MG63 (cell line): ENCODE results near the gene HOXB9. TPM values are rescaled to one million over a fixed set of nuclear protein-coding genes. Genes with fewer than 3 reads are reported as not detected.

Source experiments
- DNase-seq: peaks from one replicate; pipeline ENCODE4 v3.0.0-alpha.2; 2020
- H3K27me3 ChIP-seq: fragments of 250-450 bp; sonication (Bioruptor Pico); 2 replicates; pipeline ENCODE4 v1.5.1; 2020; ENCODE audit warnings: mild to moderate bottlenecking, moderate library complexity
- H3K36me3 ChIP-seq: fragments of 250-450 bp; sonication (Bioruptor Pico); 2 replicates; pipeline ENCODE4 v1.5.1; 2020; ENCODE audit warnings: mild to moderate bottlenecking, moderate library complexity
- H3K4me3 ChIP-seq: fragments of 250-450 bp; sonication (Bioruptor Pico); 2 replicates; pipeline ENCODE4 v1.5.1; 2020; ENCODE audit warnings: mild to moderate bottlenecking, moderate library complexity
- H3K9me3 ChIP-seq: fragments of 250-450 bp; sonication (Bioruptor Pico); 2 replicates; pipeline ENCODE4 v1.5.1; 2020; ENCODE audit warnings: mild to moderate bottlenecking, moderate library complexity
- total RNA-seq: library from RNA; depleted of rRNA; stranded (reverse); fragments of >200 nt; shearing (Covaris generic); gene quantifications from 2 replicates; pipeline ENCODE4 v1.2.3, GENCODE V29; 2014; ENCODE audit warnings: low replicate concordance

Gene HOXB9
- total RNA-seq, 1 experiment from 2014 or later, result 21.0 TPM

DNA sequence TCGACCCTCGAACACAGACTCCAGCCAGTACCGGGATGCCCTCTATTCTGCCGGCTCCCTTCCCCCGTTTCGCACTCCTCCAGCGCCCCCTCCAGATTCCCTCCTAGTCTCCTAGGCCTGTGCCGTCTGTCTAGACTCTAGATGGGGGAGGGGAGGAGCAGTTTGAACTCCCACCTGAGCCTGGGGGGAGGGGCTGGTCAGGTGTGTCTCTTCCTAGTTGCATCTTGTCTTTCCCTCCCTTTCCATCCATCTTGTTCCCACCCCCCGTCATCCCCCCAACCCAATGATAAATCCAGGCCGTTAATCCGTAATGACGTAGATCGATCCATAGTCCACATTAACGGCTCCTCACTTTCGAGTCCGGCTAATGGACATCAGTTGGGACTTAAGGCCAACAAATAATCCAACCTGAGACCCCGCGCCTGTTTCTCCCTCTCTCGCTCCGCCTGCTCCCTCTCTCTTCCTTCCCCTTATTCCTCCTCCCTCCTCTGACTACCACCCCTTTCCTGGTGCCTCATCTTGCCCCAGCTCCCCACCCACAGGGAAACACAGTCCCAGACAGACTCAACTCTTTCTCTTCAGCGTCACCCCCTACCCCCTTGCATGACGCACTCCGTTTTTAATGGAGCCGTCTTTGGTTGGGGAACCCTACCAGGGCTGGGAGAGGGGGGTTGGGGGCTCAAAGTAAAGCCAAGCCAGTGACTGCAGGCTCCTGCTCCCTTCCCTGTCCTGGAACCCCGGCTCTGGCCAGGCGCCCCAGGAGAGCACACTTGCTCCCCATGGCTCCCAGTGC is 29.2 kb downstream of the HOXB9 start:
- no peak for DNase-seq
- Histone ChIP-seq H3K27me3 (no peaks in the 10 kb centered on the region), H3K36me3 (peaks cover 43% of the 10 kb centered on the region), H3K9me3 (no peaks in the 10 kb centered on the region), H3K4me3 (peak overlapping the region; percentile 64)

DNA sequence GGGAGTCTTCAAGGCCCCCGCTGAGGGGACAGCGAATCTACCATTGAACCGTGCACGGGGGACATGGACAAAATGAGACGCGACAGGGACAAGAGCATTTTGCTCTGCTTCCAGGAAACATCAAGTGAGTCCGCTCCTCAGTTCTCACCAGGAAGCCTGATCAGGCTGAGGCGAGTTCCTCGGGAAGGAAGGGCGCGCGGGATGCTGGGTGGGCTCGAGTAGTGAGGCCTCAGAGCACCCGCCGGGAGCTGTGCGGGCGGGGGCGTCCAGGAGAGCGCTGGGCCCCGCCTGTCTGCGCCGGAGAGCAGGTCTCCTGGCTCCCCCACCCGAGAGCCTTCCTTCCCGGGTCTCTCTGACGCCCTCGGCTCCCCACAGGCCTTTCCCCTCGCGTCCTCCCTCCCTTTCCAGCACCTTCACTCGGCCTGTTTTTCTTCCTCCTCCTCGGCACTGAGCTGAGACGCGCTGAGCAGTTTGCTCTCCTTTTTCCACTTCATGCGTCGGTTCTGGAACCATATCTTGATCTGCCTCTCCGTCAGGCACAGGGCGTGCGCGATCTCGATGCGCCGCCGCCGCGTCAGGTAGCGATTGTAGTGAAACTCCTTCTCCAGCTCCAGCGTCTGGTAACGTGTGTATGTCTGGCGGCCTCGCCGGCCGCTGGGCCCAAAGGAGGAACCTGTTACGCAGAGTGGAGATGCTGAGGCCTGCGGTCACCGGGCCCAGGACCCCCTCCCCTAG is 30.0 kb downstream of the HOXB9 start:
- Histone ChIP-seq H3K4me3 (no peak overlapping the region), H3K27me3 (no peaks in the 10 kb centered on the region)
- DNase-seq, result no peak

DNA sequence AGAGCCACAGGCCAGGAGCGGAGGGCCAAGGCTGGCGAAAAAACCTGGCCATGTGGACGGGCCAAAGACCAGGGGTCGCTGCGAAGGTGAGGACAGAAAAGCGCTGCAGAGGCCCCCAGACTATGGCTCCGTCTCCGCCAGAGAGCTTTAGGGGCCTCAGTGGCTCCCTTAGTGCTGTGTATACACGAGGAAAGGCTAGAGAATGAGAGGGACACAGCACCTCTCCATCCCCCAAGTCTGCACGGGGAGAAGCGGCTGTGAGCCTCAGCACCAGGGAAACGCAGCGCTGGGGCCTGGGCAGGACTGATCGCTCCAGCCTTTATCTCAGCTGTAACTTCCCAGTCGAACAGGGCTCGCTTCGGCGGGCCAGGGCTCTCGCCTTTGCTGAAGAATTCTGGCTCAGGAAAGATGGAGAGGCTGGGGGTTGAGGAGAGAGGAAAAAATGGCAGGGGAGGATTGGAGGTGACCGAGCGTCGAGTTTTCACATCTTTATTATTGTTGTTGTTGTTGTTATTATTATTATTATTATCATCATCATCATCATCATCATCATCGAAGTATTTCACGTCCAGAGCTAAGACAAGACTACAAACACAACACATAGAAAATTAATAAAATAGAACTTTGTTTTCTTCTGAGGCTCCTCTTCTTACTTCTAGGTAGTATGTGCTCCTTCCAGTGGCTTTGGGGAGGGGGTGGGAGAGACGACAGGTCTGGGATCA is 30.7 kb downstream of the HOXB9 start:
- H3K4me3 ChIP-seq, result no peak overlapping the region

More for the DNA sequence above, 30.0 kb downstream of the HOXB9 start:
- no peaks in the 10 kb centered on the region for H3K9me3 ChIP-seq
- H3K36me3 ChIP-seq, result peaks cover 48% of the 10 kb centered on the region

DNA sequence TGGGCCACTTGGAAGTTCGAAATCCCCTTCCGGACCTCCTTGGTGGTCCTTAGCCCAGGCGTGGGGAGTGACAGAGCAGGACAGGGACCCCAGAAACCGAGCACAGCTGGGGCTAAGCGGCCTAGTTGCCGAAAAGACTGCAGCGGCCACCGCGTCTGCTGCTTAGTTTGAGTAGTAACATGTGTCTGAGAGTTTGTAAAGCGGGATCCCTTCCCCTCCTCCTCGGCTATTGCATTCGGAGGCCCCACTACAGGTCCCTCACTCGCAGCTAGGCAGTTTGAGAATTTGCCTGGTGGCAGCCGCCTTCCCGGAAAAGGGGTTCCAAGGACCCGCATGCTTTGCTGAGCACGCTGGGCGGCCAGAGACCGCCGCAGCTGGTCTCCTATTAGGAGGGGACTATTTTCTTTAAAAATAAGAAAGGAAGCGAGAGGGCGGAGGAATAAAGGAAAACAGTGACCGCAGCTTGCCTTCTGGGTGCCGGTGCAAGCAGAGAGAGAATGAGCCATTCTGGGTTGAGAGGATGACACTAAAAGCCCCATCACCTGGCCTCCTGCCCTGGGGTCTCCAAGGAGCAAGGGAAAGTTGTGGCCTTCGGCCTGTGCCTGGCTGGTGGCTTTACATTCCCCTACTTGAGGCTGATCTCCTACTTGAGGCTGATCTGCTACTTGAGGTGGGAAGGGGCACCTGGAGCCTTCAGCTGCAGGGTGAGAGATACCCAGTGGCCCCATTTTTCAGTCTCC is 31.4 kb downstream of the HOXB9 start:
- Histone ChIP-seq H3K4me3 (no peak overlapping the region), H3K27me3 (no peaks in the 10 kb centered on the region), H3K9me3 (no peaks in the 10 kb centered on the region), H3K36me3 (peaks cover 49% of the 10 kb centered on the region)
- DNase-seq, result no peak

More for the DNA sequence above, 30.7 kb downstream of the HOXB9 start:
- no peak for DNase-seq
- no peaks in the 10 kb centered on the region for H3K27me3 ChIP-seq
- H3K36me3 ChIP-seq, result peaks cover 49% of the 10 kb centered on the region
- H3K9me3 ChIP-seq, result no peaks in the 10 kb centered on the region

DNA sequence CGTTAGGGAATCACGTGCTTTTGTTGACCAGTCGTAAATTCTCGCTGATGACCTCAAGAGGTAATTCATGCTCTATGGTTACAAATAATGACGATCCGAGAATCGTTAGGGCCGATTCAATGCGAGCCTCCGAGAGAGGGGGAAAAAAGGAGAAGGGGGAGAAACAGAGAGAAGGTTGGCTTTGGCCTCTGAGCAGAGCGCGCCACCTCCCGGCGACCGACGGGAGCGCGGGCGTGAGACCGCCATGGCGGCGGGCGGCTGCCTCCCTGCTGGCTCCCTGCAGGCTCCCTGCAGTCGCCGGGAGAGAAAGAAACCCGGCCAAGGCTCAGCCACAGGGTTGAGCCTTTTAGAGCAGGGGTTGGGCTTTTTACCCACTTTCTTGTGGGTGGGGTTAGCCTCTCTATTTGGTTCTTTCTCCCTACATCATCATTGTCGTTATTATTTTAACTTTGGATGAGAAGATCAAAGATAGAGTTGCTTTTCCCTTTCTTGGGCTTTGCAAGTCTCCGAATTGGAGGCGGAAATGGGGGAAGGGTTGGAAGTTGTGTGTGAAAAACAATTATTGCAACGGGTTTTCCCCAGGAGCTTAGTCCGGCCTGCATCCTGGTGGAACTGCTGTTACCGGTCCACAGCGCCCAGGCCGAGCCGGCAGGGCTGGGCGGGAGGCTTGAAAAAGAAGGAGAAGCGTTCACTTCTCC is 32.2 kb downstream of the HOXB9 start:
- H3K27me3 ChIP-seq, result no peaks in the 10 kb centered on the region
- H3K4me3 ChIP-seq, result peak overlapping the region; percentile 28; the same call in 1 of the 2 replicates
- peaks cover 49% of the 10 kb centered on the region for H3K36me3 ChIP-seq
- H3K9me3 ChIP-seq, result no peaks in the 10 kb centered on the region
- DNase-seq, result peak; percentile 88

DNA sequence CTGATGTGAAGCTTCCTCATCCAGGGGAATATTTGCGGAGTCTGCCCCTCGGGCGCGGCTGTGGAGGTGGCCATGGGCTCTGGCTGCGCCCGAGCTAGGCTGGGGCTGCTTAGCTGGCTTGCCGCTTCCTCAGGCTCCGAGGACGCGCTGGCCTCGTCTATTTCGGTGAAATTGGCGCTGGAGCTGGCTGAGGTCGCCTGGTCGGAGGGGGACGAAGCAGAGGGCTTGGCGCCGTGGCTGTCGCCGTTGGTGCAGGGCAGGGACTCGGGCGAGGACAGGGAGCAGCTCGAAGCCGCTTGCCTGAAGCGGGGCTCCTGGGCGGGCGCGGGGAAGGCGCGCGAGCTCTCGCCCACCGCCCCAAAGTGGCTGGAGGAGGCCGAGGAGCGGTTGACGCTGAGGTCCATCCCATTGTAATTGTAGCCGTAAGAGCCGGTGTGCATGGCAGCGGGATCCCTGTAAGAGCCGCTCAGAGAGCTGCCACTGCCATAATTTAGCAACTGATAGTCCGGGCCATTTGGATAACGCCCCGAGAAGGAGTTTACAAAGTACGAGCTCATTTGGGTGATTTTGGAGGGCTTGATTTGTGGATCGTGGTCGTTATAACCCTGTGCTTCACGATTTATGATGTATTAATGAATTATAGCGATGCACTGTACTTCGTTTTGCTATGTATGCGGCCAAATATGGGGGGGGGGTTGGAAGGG is 32.9 kb downstream of the HOXB9 start, which contains the start of gene HOXB5:
TSS of gene HOXB5 (minus strand) at position 654 of the 704 bp plus-strand sequence. CDS start at position 557, 97 bp downstream.
- Histone ChIP-seq H3K9me3 (no peaks in the 10 kb centered on the region), H3K4me3 (peak within 1 kb of the TSS; percentile 28; the same call in 1 of the 2 replicates), H3K27me3 (no peaks in the 10 kb centered on the region), H3K36me3 (peaks cover 49% of the 10 kb centered on the region)
- no peak for DNase-seq

DNA sequence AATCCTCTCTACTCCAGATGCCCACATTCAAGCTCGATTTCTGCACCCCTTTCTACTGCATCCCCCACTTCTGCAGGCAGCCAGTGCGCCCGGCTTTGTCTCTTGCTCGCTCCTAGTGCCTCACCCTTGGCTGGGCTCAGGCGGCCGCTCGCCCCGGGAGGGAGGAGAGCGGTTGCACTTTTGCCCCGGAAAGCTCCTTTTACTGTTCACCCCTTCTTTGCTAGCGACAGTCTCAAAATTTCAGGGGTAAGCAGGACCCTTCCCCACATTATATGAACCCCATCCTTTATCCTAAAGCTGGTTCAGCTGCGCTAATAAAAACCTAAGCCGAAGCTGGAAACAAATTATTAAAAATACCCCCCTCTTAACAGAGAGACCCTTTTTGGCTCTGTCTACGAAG is 33.6 kb downstream of the HOXB9 start:
- DNase-seq, result no peak
- Histone ChIP-seq H3K4me3 (no peak overlapping the region), H3K27me3 (no peaks in the 10 kb centered on the region), H3K9me3 (no peaks in the 10 kb centered on the region), H3K36me3 (peaks cover 49% of the 10 kb centered on the region)

DNA sequence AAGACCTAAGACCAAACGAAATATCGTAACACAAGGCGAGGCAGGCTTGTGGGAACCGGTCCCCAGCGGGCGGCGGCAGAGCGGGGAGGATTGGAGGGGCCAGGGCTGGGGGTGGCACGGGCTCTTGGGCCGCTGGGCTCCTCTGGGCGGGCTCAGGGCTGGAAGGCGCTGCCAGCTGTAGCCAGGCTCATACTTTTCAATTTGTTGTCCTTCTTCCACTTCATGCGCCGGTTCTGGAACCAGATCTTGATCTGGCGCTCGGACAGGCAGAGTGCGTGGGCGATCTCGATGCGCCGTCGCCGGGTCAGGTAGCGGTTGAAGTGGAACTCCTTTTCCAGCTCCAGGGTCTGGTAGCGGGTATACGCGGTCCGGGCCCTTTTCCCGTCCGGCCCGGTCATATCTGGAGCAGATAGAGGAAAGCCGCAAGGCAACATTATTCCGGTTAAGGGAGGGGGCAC is 34.1 kb downstream of the HOXB9 start:
- no peak for DNase-seq
- no peaks in the 10 kb centered on the region for H3K9me3 ChIP-seq
- peaks cover 48% of the 10 kb centered on the region for H3K36me3 ChIP-seq
- no peak overlapping the region for H3K4me3 ChIP-seq
- no peaks in the 10 kb centered on the region for H3K27me3 ChIP-seq

DNA sequence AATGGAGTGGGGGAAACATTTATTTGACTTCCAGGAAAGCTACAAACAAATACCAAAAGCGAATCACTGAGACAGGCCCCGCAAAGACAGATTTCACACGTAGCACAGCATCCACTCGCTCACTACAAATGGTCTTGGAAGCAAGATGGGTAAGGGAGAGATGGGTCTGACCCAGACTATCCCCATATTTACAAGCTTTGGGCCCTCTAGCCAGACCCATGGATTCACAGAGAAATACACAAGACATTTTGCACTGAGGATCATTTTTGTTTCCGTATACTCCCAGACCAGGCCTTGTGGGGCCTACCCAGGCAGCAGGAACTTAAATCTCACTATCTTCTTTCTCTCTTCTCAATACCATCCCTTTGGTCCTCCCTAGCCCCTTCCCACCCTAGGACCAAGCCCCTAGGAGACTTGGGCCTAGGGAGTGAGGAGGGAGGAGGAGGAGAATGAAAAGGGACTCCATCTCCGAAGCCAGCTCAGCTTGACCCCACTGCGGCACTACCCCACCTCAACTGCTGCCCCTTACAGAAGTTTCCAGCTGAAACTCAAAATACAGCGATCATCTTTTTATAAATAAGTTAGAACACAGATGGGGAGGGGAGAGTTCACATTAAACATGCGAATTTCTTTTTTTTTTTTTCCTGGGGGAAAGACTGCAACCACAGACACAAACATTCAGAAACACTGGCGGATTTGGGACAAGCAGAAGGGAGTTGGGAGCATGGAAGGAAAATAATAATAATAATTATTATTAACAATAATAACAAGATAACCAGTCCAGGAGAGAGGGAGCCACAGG is 34.7 kb downstream of the HOXB9 start:
- DNase-seq, result no peak
- Histone ChIP-seq H3K27me3 (no peaks in the 10 kb centered on the region), H3K9me3 (no peaks in the 10 kb centered on the region), H3K4me3 (no peak overlapping the region), H3K36me3 (peaks cover 43% of the 10 kb centered on the region)

DNA sequence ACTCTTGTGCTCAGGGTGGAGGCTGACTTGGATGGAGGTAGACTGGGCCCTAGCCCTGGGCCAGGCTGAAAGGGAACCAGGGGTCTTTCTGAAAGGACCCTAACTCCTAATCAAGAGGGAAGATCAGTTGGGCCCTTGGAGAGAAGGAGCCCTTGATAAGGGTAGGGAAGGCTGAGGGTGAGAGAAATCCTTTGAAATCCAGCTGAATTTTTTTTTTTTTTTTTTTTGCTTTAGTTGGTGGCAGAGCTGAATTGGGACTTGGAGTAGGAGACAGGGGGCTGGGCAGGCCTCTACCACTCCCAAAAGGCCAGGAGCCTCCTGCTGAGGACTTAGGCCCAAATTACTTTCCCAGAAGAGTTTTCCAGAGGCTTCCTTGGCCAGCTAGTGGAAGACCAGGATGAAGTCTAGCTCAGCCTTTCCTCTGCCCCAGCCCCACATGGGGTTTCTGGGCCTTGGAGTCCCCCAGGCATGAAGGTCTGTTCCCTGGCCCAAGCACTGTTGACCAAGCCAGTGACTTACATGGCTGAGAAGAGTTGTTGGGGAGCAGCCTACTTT is 35.5 kb downstream of the HOXB9 start:
- DNase-seq, result no peak
- Histone ChIP-seq H3K27me3 (no peaks in the 10 kb centered on the region), H3K9me3 (no peaks in the 10 kb centered on the region), H3K36me3 (peaks cover 35% of the 10 kb centered on the region), H3K4me3 (no peak overlapping the region)

DNA sequence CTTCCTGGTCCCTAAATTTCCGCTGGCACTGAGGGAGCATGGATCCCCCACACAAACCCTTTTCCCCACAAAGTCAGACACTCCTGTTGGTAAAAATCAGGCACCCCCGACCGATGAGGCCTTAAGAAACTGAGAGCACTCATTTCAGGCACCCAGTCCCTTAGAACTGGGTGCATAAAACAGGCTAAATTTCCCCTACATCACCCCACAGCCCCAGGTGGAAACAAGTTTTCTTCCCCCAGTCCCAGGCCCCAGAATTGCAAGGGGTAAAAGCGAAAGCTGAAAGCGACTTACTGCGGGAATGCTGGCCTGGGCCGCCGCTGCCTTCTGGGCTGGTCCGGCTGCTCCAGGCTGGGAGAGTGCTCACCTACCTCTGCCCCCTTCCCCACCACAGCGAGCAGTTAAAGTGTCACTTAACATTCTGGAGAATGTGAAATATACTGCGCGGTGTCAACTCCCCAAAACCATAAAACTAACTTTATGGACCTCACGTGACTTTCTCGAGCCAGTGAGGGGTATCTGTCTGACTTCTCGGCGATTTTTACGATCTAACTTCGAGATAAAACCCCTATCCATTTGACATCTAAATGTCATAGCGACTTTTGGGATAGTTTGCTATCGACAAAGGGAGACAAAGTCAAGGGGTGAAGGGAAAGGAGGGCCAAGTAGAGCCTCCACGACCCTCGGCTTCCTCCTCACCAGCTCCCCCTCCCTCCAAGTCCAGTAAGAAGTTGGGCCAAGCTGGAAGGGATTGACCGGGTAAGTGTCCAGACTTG is 36.1 kb downstream of the HOXB9 start, which contains the start of gene HOXB3:
TSS of gene HOXB3 (minus strand) at position 411 of the 776 bp plus-strand sequence. CDS start 37,767 bp downstream, outside the sequence.
- no peaks in the 10 kb centered on the region for H3K27me3 ChIP-seq
- H3K4me3 ChIP-seq, result no peak within 1 kb of the TSS
- no peaks in the 10 kb centered on the region for H3K9me3 ChIP-seq
- H3K36me3 ChIP-seq, result peaks cover 29% of the 10 kb centered on the region
- DNase-seq, result no peak

DNA sequence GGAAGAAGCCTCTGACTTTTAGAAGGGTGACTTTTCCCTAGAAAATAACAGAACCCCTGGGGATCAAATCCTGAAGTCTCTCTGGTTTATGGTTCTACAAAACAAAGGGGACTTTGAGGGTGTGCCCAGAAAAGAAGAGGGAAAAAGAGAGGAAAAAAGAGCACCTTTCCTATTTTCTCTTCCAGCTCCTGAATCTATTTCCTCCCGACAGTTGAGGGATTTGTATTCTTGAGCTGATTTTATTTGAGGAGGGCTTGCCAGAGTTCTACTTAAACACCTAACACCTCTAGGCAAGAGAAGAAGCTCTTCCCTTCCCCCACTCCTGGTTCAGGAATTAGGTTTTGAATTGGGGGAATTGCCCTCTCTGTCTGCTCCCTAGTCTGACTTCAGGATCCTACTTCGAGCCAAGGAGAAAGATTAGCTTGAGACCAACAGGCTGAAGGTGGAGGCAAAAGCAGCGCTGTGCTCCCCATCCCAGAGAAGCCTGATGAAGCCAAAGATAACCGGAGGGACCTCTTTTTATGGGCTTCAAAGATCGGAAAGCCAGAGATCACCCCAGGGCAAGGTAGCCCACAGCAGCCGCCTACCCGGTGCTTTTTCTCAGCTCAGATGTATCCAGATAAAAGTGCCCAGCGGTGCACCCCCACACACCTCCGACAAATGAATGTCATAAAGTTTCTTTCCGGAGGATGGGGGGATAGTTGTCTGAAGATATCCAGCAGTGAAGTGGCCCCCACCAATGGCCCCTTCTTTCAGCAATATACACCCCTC is 36.9 kb downstream of the HOXB9 start:
- H3K4me3 ChIP-seq, result no peak overlapping the region
- H3K9me3 ChIP-seq, result no peaks in the 10 kb centered on the region
- DNase-seq, result no peak
- H3K36me3 ChIP-seq, result peaks cover 22% of the 10 kb centered on the region
- no peaks in the 10 kb centered on the region for H3K27me3 ChIP-seq

DNA sequence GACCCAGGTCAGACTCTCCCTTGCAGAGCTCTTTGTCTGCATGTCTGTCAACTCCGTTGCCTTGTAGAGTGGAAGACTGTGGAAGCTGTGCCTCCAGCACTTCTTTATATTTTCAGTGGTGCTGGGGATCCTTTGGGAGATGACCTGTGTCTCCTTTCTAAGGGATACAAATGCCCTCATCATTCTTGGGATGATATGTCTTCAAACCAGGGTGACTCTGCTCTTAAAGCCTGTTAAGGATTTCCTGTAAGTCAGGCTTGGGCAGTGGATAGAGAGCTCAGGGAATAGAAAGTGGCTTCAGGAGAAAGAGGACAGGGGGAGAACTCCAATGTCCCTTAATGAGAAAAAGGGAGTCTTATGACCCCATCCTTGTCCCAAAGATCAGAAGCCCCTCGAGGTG is 37.6 kb downstream of the HOXB9 start:
- H3K27me3 ChIP-seq, result no peaks in the 10 kb centered on the region
- no peak for DNase-seq
- no peak overlapping the region for H3K4me3 ChIP-seq

More for the DNA sequence above, 37.6 kb downstream of the HOXB9 start:
- H3K36me3 ChIP-seq, result peaks cover 20% of the 10 kb centered on the region
- H3K9me3 ChIP-seq, result no peaks in the 10 kb centered on the region
